AG09319 (cell line): Measurements from ENCODE around the gene IFT20.

Experiments used
- DNase-seq: peaks from one replicate; pipeline ENCODE4 v3.0.0-alpha.2; 2010; ENCODE audit warnings: low read depth; ENCODE audit errors: extremely low read depth
- CTCF ChIP-seq: IDR thresholded peaks from 2 replicates; pipeline ENCODE4 v1.5.1; 2011; ENCODE audit warnings: low read depth, mild to moderate bottlenecking, inconsistent platforms, low read length, moderate library complexity

IFT20 gene, protein sequence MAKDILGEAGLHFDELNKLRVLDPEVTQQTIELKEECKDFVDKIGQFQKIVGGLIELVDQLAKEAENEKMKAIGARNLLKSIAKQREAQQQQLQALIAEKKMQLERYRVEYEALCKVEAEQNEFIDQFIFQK

DNA sequence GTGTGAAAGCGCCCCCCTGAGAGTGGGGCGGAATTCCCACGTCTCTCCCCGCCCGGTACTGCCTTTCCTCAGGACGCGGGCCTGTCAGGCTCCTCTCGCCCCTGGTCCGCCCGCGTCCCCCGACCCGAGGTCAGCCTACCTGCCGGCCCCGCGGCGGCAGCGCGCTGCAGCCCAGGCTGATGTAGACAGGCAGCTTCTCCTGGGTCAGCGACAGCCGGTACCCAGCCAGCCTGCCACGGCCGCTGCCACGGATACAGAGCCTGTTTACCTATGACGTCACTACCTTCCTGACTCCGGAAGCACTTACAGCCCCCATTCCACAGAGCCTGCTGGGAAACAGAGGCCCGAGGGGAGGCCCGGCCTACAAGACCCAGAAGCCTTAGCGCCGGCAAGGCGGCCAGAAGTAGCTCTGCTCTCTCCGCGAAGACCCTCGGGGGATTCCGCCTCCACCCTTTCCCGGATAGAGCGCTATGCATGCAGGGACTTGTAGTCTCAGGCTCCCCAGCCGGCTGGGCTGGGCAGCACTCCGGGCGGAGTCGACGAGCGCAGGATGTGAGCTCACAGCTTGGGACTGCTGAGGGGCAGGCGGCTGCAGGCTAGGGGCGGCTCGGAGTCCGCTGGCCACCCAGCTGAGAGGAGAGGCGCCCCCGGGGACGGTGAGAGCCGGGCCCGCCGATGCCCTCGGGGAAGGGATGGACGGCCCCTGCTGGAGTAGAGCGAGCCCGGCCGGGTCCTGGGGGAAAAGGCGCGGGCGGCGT, at the start of gene IFT20, which contains the start of gene TNFAIP1:
Gene IFT20, minus strand, starts transcription at position 272 of the 758 bp plus-strand sequence. CDS start 3,487 bp downstream, outside the sequence.
Gene TNFAIP1, plus strand, starts transcription at position 561 of the 758 bp plus-strand sequence. CDS start 3,761 bp downstream, outside the sequence.
- TF ChIP-seq CTCF: no peak
- DNase-seq: peak; percentile 100

DNA sequence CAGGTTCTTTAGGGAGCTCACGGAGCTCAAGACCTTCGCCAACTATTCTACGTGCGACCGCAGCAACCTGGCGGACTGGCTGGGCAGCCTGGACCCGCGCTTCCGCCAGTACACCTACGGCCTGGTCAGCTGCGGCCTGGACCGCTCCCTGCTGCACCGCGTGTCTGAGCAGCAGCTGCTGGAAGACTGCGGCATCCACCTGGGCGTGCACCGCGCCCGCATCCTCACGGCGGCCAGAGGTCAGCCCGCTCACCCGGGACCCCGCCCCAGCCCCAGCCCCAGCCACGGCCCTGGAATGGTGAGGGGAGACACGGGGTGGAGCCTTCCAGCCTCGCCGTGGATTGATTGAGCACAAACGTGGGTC, 49.7 kb upstream of the IFT20 start:
- DNase-seq: no peak

GRCh38 chr17:28384281-28385036, 49.2 kb upstream of the IFT20 start:
- TF ChIP-seq CTCF: no peak
- no peak for DNase-seq

More for the DNA sequence above, 49.7 kb upstream of the IFT20 start:
- TF ChIP-seq CTCF: no peak

- no peak; the same call in 1 of the 2 replicates for TF ChIP-seq CTCF
- DNase-seq: no peak
Observed at GRCh38 chr17:28381141-28381825, 46.0 kb upstream of the IFT20 start.

GRCh38 chr17:28379814-28380801, 44.8 kb upstream of the IFT20 start:
- no peak for TF ChIP-seq CTCF
- DNase-seq: peak; percentile 31

GRCh38 chr17:28372945-28373274, 37.6 kb upstream of the IFT20 start:
- TF ChIP-seq CTCF: no peak
- no peak for DNase-seq
